GM12873 (cell line): ENCODE results near the gene CBR4.

Experiments
- CTCF ChIP-seq: IDR thresholded peaks from 2 replicates; pipeline ENCODE4 v1.5.1; 2012; ENCODE audit warnings: low read depth, mild to moderate bottlenecking, moderate library complexity, low read length, control low read depth; ENCODE audit not compliant: insufficient read depth; ENCODE audit errors: missing control alignments

The CBR4 gene

GRCh38 chr4:169031392-169031791 lies 21.3 kb upstream of the CBR4 start:
- TF ChIP-seq CTCF, result no peak

GRCh38 chr4:169030562-169030982 lies 20.5 kb upstream of the CBR4 start:
- TF ChIP-seq CTCF, result no peak

GRCh38 chr4:169029947-169030346 lies 19.9 kb upstream of the CBR4 start:
- no peak for TF ChIP-seq CTCF

GRCh38 chr4:169027663-169028062 lies 17.6 kb upstream of the CBR4 start:
- no peak for TF ChIP-seq CTCF

GRCh38 chr4:169025184-169025583 lies 15.1 kb upstream of the CBR4 start:
- no peak for TF ChIP-seq CTCF

- peak; percentile 69 for TF ChIP-seq CTCF
Measured at GRCh38 chr4:169024762-169025161, 14.7 kb upstream of the CBR4 start.

GRCh38 chr4:169018406-169018805 lies 8.4 kb upstream of the CBR4 start:
- TF ChIP-seq CTCF, result no peak
